HUES64 (cell line): Measurements from ENCODE around the gene LGALS3BP.

Experiments used
- H3K27ac ChIP-seq: 2 replicates; pipeline ENCODE4 v1.7.0; 2013; ENCODE audit warnings: low read depth, low read length, inconsistent platforms
- H3K27me3 ChIP-seq: 2 replicates; pipeline ENCODE4 v1.6.1; 2013; ENCODE audit warnings: mild to moderate bottlenecking, low read length; ENCODE audit not compliant: insufficient read depth
- H3K36me3 ChIP-seq: 2 replicates; pipeline ENCODE4 v1.6.1; 2013; ENCODE audit warnings: mild to moderate bottlenecking, low read length; ENCODE audit not compliant: insufficient read depth
- H3K4me1 ChIP-seq: 2 replicates; pipeline ENCODE4 v1.6.1; 2013; ENCODE audit warnings: mild to moderate bottlenecking, low read length, moderate library complexity; ENCODE audit not compliant: insufficient read depth
- H3K4me3 ChIP-seq: 2 replicates; pipeline ENCODE4 v1.5.1; 2013; ENCODE audit warnings: mild to moderate bottlenecking, low read length, moderate library complexity
- H3K9ac ChIP-seq: 2 replicates; pipeline ENCODE4 v1.6.1; 2013; ENCODE audit warnings: mild to moderate bottlenecking, low read depth, low read length
- H3K9me3 ChIP-seq: 2 replicates; pipeline ENCODE4 v1.6.1; 2013; ENCODE audit warnings: low read depth, low read length; ENCODE audit not compliant: insufficient read depth
- WGBS: fragments of 150-250, 120-280 bp; methylation state at CpG from one replicate; pipeline ENCODE4 v1.1.7; 2013; ENCODE audit warnings: missing lambda C conversion rate; 5-methylcytosine and 5-hydroxymethylcytosine counted together

Gene LGALS3BP

DNA sequence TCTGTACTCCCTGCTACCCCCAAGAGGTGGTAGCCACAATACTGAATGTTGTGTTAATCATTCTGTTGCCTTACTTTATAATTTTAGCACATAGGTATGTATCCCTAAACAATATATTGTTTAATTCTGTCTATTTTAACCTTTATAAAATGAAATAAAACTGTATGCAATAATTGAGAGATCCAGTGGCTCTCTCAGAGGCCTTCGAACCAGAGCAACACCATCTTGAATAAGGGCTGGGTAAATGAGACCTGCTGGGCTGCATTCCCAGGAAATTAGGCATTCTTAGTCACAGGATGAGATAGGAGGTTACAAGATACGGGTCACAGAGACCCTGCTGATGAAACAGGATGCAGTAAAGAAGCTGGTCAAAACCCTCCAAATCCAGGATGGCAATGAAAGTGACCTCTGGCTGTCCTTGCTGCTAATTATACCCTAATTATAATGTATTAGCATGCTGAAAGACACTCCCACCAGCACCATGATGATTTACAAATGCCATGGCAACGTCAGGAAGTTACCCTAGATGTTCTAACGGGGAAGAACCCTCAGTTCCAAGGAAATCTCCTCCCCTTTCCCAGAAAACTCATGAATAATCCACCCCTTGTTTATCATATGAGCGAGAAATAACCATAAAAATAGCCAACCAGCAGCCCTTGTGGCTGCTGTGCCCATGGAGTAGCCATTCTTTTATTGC, 31.9 kb upstream of the LGALS3BP start:
- H3K4me1 ChIP-seq = peaks cover 4% of the 10 kb centered on the region; the same call in 1 of the 2 replicates
- H3K27me3 ChIP-seq = peaks cover 24% of the 10 kb centered on the region
- peaks cover 3% of the 10 kb centered on the region; the same call in 1 of the 2 replicates for H3K36me3 ChIP-seq
- no peak overlapping the region for H3K4me3 ChIP-seq
- H3K9me3 ChIP-seq = peaks cover 34% of the 10 kb centered on the region
- WGBS = 74% methylated on average over 5 of the region's 5 CpGs
- H3K9ac ChIP-seq = no peak overlapping the region
- H3K27ac ChIP-seq = no peak overlapping the region

- H3K9ac ChIP-seq = peak overlapping the region; percentile 64; the same call in 1 of the 2 replicates
- 79% methylated on average over 5 of the region's 7 CpGs for WGBS
- H3K4me3 ChIP-seq = peak overlapping the region; percentile 72
- no peak overlapping the region for H3K27ac ChIP-seq
- peaks cover 3% of the 10 kb centered on the region; the same call in 1 of the 2 replicates for H3K36me3 ChIP-seq
- H3K27me3 ChIP-seq = peaks cover 37% of the 10 kb centered on the region
- peaks cover 4% of the 10 kb centered on the region; the same call in 1 of the 2 replicates for H3K4me1 ChIP-seq
- peaks cover 23% of the 10 kb centered on the region for H3K9me3 ChIP-seq
Measured at GRCh38 chr17:79010304-79010646, 30.6 kb upstream of the LGALS3BP start.

GRCh38 chr17:79009397-79010303, 29.9 kb upstream of the LGALS3BP start, which contains the start of gene CANT1:
CANT1 (minus strand) TSS chr17:79009764; CDS start chr17:78997622, 12,142 bp downstream.
- Histone ChIP-seq H3K4me3 (peak within 1 kb of the TSS; percentile 72), H3K9ac (peak within 1 kb of the TSS; percentile 64), H3K27me3 (peaks cover 39% of the 10 kb centered on the region), H3K36me3 (peaks cover 3% of the 10 kb centered on the region; the same call in 1 of the 2 replicates), H3K27ac (no peak within 1 kb of the TSS), H3K9me3 (peaks cover 17% of the 10 kb centered on the region), H3K4me1 (peaks cover 4% of the 10 kb centered on the region; the same call in 1 of the 2 replicates)
- WGBS = 8% methylated on average over 73 of the region's 73 CpGs

DNA sequence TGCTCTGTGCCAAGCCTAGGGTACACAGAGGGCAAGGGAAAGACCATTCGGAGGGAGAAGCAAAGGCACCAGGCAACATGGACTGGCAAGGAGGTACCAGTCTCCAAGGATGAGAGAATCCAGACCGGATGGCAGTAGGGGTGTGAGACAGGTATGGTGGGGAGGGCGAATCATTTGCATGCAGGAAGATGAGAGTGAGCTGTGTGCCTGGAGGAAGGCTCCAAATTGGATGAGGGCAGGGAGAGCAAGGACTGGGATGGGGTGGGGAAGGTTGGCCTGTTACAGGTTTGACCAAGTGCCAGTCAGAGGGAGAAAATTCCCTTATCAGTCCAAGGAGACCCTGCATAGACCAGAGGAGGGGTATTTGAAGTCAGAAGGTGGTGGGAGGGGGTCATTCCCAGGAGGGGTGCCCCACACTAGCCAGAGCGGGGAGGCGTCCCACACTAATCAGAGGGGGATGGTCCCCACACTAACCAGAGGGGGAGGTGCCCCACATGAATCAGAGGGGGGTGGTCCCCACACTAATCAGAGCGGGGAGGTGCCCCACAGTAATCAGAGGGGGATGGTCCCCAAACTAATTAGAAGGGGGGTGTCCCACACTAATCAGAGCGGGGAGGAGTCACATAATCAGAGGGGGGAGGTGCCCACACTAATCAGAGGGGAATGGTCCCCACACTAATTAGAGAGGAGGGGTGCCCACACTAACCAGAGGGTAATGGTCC, 29.1 kb upstream of the LGALS3BP start:
- Histone ChIP-seq H3K36me3 (peaks cover 3% of the 10 kb centered on the region; the same call in 1 of the 2 replicates), H3K9me3 (peaks cover 9% of the 10 kb centered on the region), H3K4me1 (peaks cover 4% of the 10 kb centered on the region; the same call in 1 of the 2 replicates), H3K9ac (peak overlapping the region; percentile 60), H3K27me3 (peaks cover 39% of the 10 kb centered on the region), H3K4me3 (peak overlapping the region; percentile 72), H3K27ac (no peak overlapping the region)
- 55% methylated on average over 7 of the region's 7 CpGs for WGBS

DNA sequence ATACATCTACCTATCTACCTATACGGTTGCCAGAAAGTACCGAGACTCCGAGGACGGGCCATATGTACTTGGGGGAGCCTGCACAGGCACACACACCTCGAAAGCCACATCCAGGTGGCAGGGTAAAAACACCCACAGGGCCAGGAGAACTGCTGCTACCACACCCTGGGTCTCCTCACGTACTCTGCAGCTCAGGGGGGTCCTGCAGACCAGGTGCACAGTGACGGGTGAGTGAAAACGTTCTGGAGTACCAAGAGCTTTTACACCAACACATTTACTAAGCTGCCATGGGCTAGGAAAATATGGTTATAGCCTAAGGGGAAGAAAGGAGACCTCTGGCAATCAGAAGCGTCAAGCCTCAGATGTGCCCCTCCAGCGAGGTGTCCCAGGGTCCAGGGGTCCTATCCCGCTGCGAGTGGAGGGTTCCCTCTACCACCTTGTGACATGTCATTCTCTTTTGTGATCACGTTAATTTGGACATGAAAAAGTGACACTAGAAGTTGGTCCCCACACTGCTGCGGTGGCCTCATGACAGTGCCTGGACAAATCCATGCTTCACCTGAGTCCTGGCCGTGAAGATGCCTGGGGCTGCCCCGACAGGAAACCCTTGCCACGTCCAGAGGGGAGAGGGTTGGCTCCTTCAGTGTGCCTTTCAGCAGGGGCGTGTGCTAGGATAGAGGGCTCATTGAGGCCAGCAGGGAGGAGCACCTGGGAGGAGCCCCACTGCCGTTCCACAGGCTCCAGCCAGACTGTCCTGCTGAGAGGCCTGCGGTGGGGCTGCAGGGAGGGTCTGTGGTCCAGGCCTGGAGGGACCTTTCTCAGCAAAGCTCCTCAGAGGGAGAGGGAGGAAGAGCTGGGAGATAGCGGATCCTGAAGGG, 28.0 kb upstream of the LGALS3BP start:
- Histone ChIP-seq H3K4me3 (no peak overlapping the region), H3K27ac (no peak overlapping the region), H3K9ac (no peak overlapping the region), H3K27me3 (peaks cover 50% of the 10 kb centered on the region), H3K36me3 (peaks cover 3% of the 10 kb centered on the region; the same call in 1 of the 2 replicates), H3K9me3 (no peaks in the 10 kb centered on the region; the same call in 1 of the 2 replicates), H3K4me1 (peaks cover 4% of the 10 kb centered on the region; the same call in 1 of the 2 replicates)
- 89% methylated on average over 21 of the region's 21 CpGs for whole genome bisulfite sequencing

- no peak overlapping the region for H3K4me3 ChIP-seq
- H3K36me3 ChIP-seq = peaks cover 3% of the 10 kb centered on the region; the same call in 1 of the 2 replicates
- no peak overlapping the region for H3K9ac ChIP-seq
- H3K27ac ChIP-seq = no peak overlapping the region
- H3K27me3 ChIP-seq = peaks cover 57% of the 10 kb centered on the region
- H3K4me1 ChIP-seq = peaks cover 4% of the 10 kb centered on the region; the same call in 1 of the 2 replicates
- no peaks in the 10 kb centered on the region for H3K9me3 ChIP-seq
- 79% methylated on average over 18 of the region's 19 CpGs for WGBS
Measured at GRCh38 chr17:79006794-79007503, 27.2 kb upstream of the LGALS3BP start.

DNA sequence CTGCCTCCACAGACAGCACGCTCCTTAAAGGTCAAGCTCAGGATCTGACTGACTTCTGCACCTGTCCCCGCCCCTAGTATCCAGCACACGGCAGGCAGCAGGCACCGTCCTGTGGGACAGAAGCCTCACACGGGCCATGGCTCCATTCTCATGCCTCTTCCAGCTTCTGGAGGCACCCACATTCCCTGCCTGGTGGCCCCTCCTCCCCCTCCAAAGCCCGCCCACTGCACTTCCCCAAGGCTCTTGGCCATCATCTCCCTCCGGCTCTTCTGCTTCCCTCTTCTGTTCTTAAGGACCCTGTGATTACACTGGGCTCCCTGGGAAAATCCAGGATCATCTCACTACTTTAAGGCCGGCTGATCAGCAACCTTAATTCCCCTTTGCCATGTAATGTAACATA, 26.3 kb upstream of the LGALS3BP start:
- peaks cover 66% of the 10 kb centered on the region for H3K27me3 ChIP-seq
- WGBS = 85% methylated on average over 8 of the region's 8 CpGs
- H3K36me3 ChIP-seq = peaks cover 3% of the 10 kb centered on the region; the same call in 1 of the 2 replicates
- H3K4me1 ChIP-seq = peaks cover 4% of the 10 kb centered on the region; the same call in 1 of the 2 replicates
- H3K9ac ChIP-seq = no peak overlapping the region
- H3K4me3 ChIP-seq = no peak overlapping the region
- no peak overlapping the region for H3K27ac ChIP-seq
- H3K9me3 ChIP-seq = no peaks in the 10 kb centered on the region

DNA sequence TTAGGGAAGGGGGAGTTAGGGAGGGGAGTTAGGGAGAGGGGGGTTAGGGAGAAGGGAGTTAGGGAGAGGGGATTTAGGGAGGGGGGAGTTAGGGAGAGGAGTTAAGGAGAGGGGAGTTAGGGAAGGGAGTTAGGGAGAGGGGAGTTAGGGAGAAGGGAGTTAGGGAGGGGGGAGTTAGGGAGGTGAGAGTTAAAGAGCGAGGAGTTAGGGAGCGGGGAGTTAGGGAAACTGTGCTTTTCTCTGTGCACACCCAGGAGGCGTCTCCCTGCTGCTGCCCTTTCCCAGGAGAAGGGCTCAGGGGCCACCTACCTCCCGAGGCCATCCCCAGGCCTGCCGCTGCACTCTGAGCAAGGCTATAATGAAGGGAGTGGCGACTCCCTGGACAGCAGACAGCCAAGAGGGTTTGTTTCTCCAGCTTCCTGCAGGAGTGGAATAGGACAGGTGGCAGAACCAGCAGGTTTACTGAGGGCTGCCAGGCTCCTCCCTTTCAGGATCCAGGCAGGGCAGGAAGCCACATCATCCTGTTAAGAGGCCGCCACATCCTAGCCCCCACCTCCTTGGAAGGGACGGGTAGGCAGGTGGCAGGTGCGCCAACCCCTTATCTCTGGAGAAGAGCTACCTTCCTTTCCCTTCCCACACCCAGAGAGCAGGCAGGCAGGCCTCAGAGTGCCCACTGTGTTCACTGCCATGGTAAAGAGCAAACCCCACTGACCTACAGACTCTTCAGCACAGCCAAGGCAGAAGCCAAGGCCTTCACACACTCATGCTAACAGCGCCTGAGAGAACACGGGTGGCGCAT, 25.5 kb upstream of the LGALS3BP start:
- H3K9ac ChIP-seq = no peak overlapping the region
- H3K27ac ChIP-seq = no peak overlapping the region
- WGBS = 90% methylated on average over 12 of the region's 12 CpGs
- peaks cover 74% of the 10 kb centered on the region for H3K27me3 ChIP-seq
- H3K36me3 ChIP-seq = peaks cover 3% of the 10 kb centered on the region; the same call in 1 of the 2 replicates
- no peak overlapping the region for H3K4me3 ChIP-seq
- no peaks in the 10 kb centered on the region for H3K9me3 ChIP-seq
- peaks cover 4% of the 10 kb centered on the region; the same call in 1 of the 2 replicates for H3K4me1 ChIP-seq
